Choroid plexus epithelial cell (primary cell): ENCODE measurements around the gene MPV17L2.
A peak's percentile ranks its signal among the peaks of the same experiment; 100 is the strongest.

Experiments used
- DNase-seq: peaks from one replicate; pipeline ENCODE4 v3.0.0-alpha.2; 2010; ENCODE audit warnings: low read depth
- H3K4me3 ChIP-seq: 2 replicates; pipeline ENCODE4 v1.5.1; 2011; ENCODE audit warnings: low read depth, mild to moderate bottlenecking, control low read depth, low read length, moderate library complexity
- TF ChIP-seq, protein P1 (sequence below): conservative IDR thresholded peaks from 2 replicates; pipeline ENCODE4 v1.5.1; 2011; ENCODE audit warnings: low read depth, mild to moderate bottlenecking, control low read depth, inconsistent platforms, low read length, moderate library complexity

The MPV17L2 gene

DNA sequence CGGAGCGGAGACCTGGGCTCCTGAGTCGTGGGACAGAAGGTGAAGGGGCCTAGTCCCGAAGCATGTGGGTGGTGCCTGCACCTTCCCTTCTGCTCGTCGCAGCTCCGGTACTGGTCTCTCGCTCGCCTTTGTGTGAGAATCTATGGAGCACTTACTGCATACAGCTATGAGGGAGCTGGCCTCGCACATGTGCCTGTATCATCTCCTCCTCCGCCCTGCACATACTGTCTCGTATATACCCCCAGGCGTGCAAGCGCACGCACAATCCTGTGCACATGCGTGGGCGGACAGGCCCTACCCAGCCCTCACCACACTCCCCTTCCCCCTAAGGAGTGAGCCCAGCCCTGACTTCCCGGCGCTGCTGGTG, 31.4 kb upstream of the MPV17L2 start:
- no peak for DNase-seq
- H3K4me3 ChIP-seq, result peak overlapping the region; percentile 43
- TF ChIP-seq, protein P1, sequence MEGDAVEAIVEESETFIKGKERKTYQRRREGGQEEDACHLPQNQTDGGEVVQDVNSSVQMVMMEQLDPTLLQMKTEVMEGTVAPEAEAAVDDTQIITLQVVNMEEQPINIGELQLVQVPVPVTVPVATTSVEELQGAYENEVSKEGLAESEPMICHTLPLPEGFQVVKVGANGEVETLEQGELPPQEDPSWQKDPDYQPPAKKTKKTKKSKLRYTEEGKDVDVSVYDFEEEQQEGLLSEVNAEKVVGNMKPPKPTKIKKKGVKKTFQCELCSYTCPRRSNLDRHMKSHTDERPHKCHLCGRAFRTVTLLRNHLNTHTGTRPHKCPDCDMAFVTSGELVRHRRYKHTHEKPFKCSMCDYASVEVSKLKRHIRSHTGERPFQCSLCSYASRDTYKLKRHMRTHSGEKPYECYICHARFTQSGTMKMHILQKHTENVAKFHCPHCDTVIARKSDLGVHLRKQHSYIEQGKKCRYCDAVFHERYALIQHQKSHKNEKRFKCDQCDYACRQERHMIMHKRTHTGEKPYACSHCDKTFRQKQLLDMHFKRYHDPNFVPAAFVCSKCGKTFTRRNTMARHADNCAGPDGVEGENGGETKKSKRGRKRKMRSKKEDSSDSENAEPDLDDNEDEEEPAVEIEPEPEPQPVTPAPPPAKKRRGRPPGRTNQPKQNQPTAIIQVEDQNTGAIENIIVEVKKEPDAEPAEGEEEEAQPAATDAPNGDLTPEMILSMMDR, result no peak

DNA sequence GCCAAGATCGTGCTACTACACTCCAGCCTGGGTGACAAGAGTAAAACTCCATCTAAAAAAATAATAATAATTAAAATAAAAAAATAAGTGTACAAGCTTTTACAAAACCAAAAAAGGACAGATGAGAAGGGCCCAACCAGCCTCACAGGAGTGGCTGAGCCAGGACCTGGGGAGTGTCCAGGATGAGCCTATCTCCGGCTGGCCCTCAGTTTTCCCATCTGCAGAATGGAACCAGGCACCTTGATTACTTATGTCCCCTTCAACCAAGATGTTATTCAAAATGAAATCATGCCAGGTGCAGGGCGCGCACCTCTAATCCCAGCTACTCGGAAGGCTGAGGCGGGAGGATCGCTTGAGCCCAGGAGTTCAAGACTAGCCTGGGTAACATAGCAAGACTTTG, 28.9 kb upstream of the MPV17L2 start:
- no peak for DNase-seq
- TF ChIP-seq, protein P1, result no peak

DNA sequence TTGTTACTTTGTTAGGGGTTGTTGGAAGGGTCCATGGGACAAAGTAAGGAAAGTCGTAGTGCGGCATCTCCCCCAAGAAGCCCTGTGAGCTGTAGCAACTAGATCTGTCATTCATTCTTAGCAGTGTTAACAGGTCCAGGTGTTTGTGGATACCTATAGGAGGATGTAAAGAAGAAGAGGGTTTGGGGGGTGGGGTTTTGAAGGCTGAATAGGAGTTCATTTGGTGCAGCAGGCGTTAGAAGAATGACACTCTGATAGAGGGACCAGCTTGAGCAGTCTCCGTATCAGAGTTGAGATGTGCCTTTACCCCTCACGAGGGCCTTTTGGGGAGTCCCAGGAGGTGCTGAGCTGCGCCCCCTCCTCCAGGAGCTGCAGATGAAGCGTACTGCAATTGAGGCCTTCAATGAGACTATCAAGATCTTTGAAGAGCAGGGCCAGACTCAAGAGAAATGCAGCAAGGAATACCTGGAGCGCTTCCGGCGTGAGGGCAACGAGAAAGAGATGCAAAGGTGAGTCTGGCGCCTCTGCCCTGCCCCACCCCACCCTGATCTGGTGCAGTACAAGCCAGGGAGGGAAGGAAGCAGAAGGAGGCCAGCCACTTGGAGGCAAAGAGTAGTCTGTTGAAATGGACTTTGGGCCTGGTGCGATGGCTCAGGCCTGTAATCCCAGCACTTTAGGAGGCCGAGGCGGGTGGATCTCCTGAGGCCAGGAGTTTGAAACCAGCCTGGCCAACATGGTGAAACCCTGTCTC, 27.0 kb upstream of the MPV17L2 start:
- no peak overlapping the region for H3K4me3 ChIP-seq
- TF ChIP-seq, protein P1, result no peak
- DNase-seq, result no peak

More for the DNA sequence above, 28.9 kb upstream of the MPV17L2 start:
- H3K4me3 ChIP-seq, result no peak overlapping the region

DNA sequence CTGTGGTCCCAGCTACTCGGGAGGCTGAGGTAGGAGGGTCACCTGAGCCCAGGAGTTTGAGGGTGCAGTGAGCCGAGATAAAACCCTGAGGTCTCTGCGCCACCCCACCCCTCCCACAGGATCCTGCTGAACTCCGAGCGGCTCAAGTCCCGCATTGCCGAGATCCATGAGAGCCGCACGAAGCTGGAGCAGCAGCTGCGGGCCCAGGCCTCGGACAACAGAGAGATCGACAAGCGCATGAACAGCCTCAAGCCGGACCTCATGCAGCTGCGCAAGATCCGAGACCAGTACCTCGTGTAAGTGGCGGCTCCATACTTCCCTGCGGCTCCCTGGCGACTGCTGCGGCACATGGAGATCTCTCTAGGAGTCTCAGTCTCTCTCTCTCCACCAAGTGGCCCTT, 26.0 kb upstream of the MPV17L2 start:
- no peak for DNase-seq
- no peak overlapping the region for H3K4me3 ChIP-seq
- TF ChIP-seq, protein P1, result no peak

DNA sequence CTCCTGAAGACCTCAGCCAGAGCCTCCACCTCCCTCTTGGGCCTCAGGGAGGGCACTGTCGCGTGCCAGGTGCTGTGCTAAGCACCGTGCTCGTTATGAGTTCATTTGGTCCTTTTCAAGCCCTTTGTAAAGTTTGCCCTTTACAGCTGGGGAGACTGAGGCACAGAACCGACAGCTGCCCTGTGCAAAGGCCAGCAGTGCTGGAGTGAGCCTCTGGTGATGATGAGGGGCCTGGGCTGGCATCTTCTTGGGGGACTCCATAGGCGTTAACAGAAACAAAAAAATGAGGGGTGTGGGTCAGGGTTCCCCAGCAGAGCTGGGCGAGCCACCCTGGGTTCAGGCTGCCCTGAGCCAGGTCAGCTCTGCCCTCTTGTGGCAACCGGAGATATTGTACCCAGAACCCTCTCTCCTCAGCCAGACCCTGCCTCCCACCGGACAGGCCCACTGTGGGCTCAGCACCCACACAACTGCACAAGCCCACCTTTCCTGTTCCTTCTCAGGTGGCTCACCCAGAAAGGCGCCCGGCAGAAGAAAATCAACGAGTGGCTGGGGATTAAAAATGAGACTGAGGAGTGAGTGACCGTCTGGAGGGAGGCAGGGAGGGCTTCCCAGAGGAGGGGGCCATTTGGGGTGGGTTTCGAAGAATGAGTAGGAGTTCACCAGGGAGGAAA, 24.9 kb upstream of the MPV17L2 start:
- TF ChIP-seq, protein P1, result peak; percentile 80
- peak; percentile 55 for DNase-seq
- H3K4me3 ChIP-seq, result no peak overlapping the region

DNA sequence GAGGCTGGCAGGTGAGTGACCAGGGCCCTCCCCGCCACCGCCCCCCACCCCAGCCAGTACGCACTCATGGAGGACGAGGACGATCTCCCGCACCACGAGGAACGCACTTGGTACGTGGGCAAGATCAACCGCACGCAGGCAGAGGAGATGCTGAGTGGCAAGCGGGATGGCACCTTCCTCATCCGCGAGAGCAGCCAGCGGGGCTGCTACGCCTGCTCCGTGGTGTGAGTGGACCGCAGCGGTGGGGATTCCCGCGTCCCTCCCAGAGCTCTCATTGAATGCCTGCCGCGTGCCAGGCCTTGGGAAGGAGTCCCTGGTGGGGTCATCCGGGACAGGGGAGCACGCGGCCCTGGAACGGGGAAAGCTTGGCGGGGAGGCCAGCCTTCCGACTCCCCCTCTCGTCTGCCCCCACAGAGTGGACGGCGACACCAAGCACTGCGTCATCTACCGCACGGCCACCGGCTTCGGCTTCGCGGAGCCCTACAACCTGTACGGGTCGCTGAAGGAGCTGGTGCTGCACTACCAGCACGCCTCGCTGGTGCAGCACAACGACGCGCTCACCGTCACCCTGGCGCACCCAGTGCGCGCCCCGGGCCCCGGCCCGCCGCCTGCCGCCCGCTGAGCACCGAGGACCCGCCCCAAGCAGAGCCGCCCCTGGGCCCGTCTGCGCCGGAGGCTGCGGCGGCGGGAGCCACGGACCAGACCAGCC, 24.2 kb upstream of the MPV17L2 start:
- DNase-seq, result no peak
- TF ChIP-seq, protein P1, result no peak
- H3K4me3 ChIP-seq, result no peak overlapping the region
